Endothelial cell (in vitro differentiated cells): ENCODE measurements around the gene ATP5ME. TPM values are rescaled to one million over a fixed set of nuclear protein-coding genes. Genes with fewer than 3 reads are reported as not detected.

ENCODE experiments used
- DNase-seq: peaks from one replicate; pipeline ENCODE4 v3.0.0; 2021; ENCODE audit warnings: low spot score
- H3K27ac Mint-ChIP-seq: one replicate; pipeline ENCODE4 v1.8.0; 2021; ENCODE audit warnings: mixed read lengths, inconsistent platforms; ENCODE audit not compliant: unreplicated experiment
- H3K27me3 Mint-ChIP-seq: one replicate; pipeline ENCODE4 v1.8.0; 2021; ENCODE audit warnings: mild to moderate bottlenecking, moderate library complexity, mixed read lengths, inconsistent platforms; ENCODE audit not compliant: unreplicated experiment
- H3K36me3 Mint-ChIP-seq: one replicate; pipeline ENCODE4 v1.8.0; 2021; ENCODE audit warnings: mild to moderate bottlenecking, low read depth, mixed read lengths, inconsistent platforms; ENCODE audit not compliant: unreplicated experiment
- H3K4me1 Mint-ChIP-seq: one replicate; pipeline ENCODE4 v1.8.0; 2021; ENCODE audit warnings: mild to moderate bottlenecking, mixed read lengths, inconsistent platforms; ENCODE audit not compliant: unreplicated experiment
- H3K4me3 Mint-ChIP-seq: one replicate; pipeline ENCODE4 v1.8.0; 2021; ENCODE audit warnings: mild to moderate bottlenecking, mixed read lengths, inconsistent platforms; ENCODE audit not compliant: unreplicated experiment
- H3K9me3 Mint-ChIP-seq: one replicate; pipeline ENCODE4 v1.8.0; 2021; ENCODE audit warnings: mixed read lengths, inconsistent platforms; ENCODE audit not compliant: unreplicated experiment
- CTCF ChIP-seq: fragments of 200-600 bp; sonication (generic); IDR thresholded peaks from one replicate; pipeline ENCODE4 v1.5.0; 2021; ENCODE audit warnings: antibody characterized with exemption; ENCODE audit not compliant: unreplicated experiment
- total RNA-seq: library from RNA; stranded (reverse); fragmentation: NEBNext Ultra II Directional; extraction: Animal tissue kit (Norgen Biotek cat#: 25700); gene quantifications from one replicate; pipeline ENCODE4 v1.2.1, GENCODE V29; 2021; ENCODE audit not compliant: unreplicated experiment

Gene ATP5ME
- total RNA-seq, 1 donor from 2014 or later, result 289 TPM

GRCh38 chr4:712916-713632 lies 39.0 kb upstream of the ATP5ME start:
- TF ChIP-seq CTCF, result no peak
- Mint-ChIP-seq H3K9me3 (no peaks in the 10 kb centered on the region), H3K27ac (no peak overlapping the region), H3K4me1 (peaks cover 23% of the 10 kb centered on the region), H3K36me3 (peaks cover 21% of the 10 kb centered on the region), H3K27me3 (peaks cover 5% of the 10 kb centered on the region), H3K4me3 (no peak overlapping the region)
- no peak for DNase-seq

DNA sequence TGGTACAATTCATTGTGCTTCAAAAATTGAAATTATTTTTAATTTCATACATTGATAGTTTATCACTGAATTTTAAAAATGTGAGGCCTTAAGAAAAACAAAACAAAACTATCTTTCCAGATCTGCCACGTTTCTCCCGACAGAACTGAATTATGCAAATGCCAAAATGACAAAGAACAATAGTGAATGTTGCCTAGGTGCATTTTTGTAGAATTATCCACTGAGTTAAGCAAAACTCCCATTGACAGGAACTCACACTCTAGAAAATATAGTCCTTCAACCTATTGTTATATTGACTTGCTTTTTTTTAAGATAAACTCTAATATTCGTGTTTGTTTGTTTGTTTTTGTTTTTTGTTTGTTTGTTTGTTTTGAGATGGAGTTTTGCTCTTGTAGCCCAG lies 38.0 kb upstream of the ATP5ME start:
- DNase-seq, result no peak
- Mint-ChIP-seq H3K36me3 (peaks cover 21% of the 10 kb centered on the region), H3K27me3 (peaks cover 5% of the 10 kb centered on the region), H3K4me3 (no peak overlapping the region), H3K27ac (no peak overlapping the region), H3K4me1 (peaks cover 23% of the 10 kb centered on the region), H3K9me3 (no peaks in the 10 kb centered on the region)
- no peak for TF ChIP-seq CTCF

- no peak for DNase-seq
- no peak overlapping the region for H3K27ac Mint-ChIP-seq
- peaks cover 21% of the 10 kb centered on the region for H3K4me1 Mint-ChIP-seq
- no peak for TF ChIP-seq CTCF
- no peaks in the 10 kb centered on the region for H3K9me3 Mint-ChIP-seq
- peaks cover 21% of the 10 kb centered on the region for H3K36me3 Mint-ChIP-seq
- H3K27me3 Mint-ChIP-seq, result peaks cover 5% of the 10 kb centered on the region
- H3K4me3 Mint-ChIP-seq, result no peak overlapping the region
Observed at GRCh38 chr4:710916-711315, 36.8 kb upstream of the ATP5ME start.

DNA sequence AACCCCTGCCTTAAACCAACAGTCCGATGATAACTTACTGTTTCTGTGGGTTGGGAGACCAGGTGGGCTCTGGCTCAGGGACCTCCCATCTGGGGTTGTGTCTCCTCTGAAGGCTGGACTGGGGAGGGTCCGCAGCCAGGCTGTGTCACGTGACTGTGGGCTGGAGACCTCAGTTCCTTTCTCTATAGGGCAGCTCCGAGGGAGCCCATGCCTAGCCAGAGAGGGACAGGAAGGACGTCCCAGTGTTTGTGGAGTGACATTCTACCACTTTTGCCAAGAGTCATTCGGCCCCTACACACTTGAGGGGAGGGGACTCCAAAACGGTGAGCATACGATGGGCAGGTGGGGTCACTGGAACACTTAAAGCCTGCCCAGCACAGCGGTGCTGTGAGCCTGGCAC lies 36.0 kb upstream of the ATP5ME start:
- H3K27me3 Mint-ChIP-seq, result peaks cover 4% of the 10 kb centered on the region
- no peak for TF ChIP-seq CTCF
- H3K4me3 Mint-ChIP-seq, result peak overlapping the region; percentile 45
- peaks cover 19% of the 10 kb centered on the region for H3K36me3 Mint-ChIP-seq
- no peaks in the 10 kb centered on the region for H3K9me3 Mint-ChIP-seq
- H3K27ac Mint-ChIP-seq, result no peak overlapping the region
- DNase-seq, result no peak
- peaks cover 19% of the 10 kb centered on the region for H3K4me1 Mint-ChIP-seq

DNA sequence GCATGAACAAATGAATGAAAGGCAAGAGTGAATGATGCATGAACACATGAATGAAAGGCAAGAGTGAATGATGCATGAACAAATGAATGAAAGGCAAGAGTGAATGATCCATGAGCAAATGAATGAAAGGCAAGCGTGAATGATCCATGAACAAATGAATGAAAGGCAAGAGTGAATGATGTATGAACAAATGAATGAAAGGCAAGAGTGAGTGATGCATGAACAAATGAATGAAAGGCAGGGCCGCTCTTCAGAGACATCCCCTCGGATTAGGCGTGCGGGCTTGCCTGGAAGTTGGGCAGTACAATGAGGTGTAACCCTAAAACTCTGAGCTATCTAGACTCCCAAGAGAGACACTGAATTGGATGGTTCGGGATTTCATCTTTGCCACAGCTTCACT lies 35.3 kb upstream of the ATP5ME start:
- Mint-ChIP-seq H3K4me3 (no peak overlapping the region), H3K27me3 (peaks cover 4% of the 10 kb centered on the region), H3K9me3 (no peaks in the 10 kb centered on the region), H3K27ac (no peak overlapping the region), H3K36me3 (peaks cover 18% of the 10 kb centered on the region), H3K4me1 (peaks cover 18% of the 10 kb centered on the region)
- TF ChIP-seq CTCF, result no peak
- DNase-seq, result no peak
